ENCODE data around the gene HS3ST3A1.

DNA sequence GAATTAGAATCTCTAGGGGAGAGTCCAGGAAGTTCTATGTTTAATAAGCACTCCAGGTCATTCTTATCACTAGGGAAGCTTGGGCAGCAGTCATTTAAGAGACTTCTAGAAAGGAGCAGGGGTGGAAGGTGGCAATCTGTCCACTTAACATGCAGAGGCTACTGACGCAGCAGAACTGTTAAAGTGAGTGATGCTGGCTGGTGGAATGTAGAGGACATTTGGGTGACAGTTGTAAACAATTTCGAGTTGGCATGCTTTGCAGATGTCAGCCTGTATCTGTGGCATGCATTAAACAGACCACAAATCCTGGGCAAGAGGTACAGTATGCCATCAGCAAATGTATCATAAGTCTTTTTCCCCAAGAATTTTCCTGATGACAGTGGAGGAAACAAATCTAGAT is 40.5 kb upstream of the HS3ST3A1 start:
- TF ChIP-seq EZH2 (IDR thresholded peaks at IDR 0.05; ENCODE audit: insufficient read depth, poor library complexity, severe bottlenecking) (no peak), EZH2phosphoT487 (IDR thresholded peaks at IDR 0.05; ENCODE audit: insufficient read depth, low read depth) (no peak)

Measured in GM23248 (cell line).